GM18498 (cell line): ENCODE data around the gene GPR158.

ENCODE experiments used
- ATAC-seq: cut with Tn5 transposase; IDR thresholded peaks from one replicate; pipeline ENCODE4 v1.9.1; 2021; ENCODE audit warnings: mild to moderate bottlenecking, moderate library complexity; ENCODE audit not compliant: unreplicated experiment

The GPR158 gene

GRCh38 chr10:25498645-25499044, 323.8 kb downstream of the GPR158 start:
- no peak for ATAC-seq

- ATAC-seq: no peak
These were observed 327.1 kb downstream of the GPR158 start for GRCh38 chr10:25501912-25502311.

- ATAC-seq: no peak
These were observed 327.7 kb downstream of the GPR158 start for GRCh38 chr10:25502453-25502852.

- ATAC-seq: no peak
These were observed 329.5 kb downstream of the GPR158 start for GRCh38 chr10:25504306-25504705.

GRCh38 chr10:25504838-25505237, 330.0 kb downstream of the GPR158 start:
- ATAC-seq: no peak

GRCh38 chr10:25505466-25505865, 330.7 kb downstream of the GPR158 start:
- no peak for ATAC-seq

GRCh38 chr10:25506821-25507335, 332.1 kb downstream of the GPR158 start:
- ATAC-seq: no peak

- no peak for ATAC-seq
These were observed 333.5 kb downstream of the GPR158 start for GRCh38 chr10:25508112-25508815.

- no peak for ATAC-seq
These were observed 334.4 kb downstream of the GPR158 start for GRCh38 chr10:25509151-25509550.

- ATAC-seq: no peak
These were observed 347.5 kb downstream of the GPR158 start for GRCh38 chr10:25522294-25522693.

GRCh38 chr10:25522946-25523608, 348.3 kb downstream of the GPR158 start:
- ATAC-seq: no peak

- ATAC-seq: no peak
These were observed 355.5 kb downstream of the GPR158 start for GRCh38 chr10:25530306-25530705.

GRCh38 chr10:25531457-25532061, 356.8 kb downstream of the GPR158 start:
- ATAC-seq: no peak

- ATAC-seq: no peak
These were observed 357.4 kb downstream of the GPR158 start for GRCh38 chr10:25532213-25532612.

- no peak for ATAC-seq
These were observed 361.2 kb downstream of the GPR158 start for GRCh38 chr10:25536027-25536426.

GRCh38 chr10:25547382-25547781, 372.6 kb downstream of the GPR158 start:
- ATAC-seq: no peak

- no peak for ATAC-seq
These were observed 377.6 kb downstream of the GPR158 start for GRCh38 chr10:25552283-25552919.

- no peak for ATAC-seq
These were observed 381.1 kb downstream of the GPR158 start for GRCh38 chr10:25555865-25556264.

GRCh38 chr10:25556457-25556856, 381.7 kb downstream of the GPR158 start:
- ATAC-seq: no peak

- ATAC-seq: no peak
These were observed 382.3 kb downstream of the GPR158 start for GRCh38 chr10:25557136-25557535.

GRCh38 chr10:25561758-25562157, 387.0 kb downstream of the GPR158 start:
- no peak for ATAC-seq
